Stimulated activated CD4-positive, alpha-beta T cell treated with anti-CD3 and anti-CD28 coated beads, Interleukin-4, amount 100 ng/mL, for 24 hours (primary cell): ENCODE data around the gene PLOD3.

ENCODE experiments used
- DNase-seq: peaks from one replicate; pipeline ENCODE4 v3.0.0-alpha.2; 2020

PLOD3 gene

GRCh38 chr7:101238226-101239182, 21.1 kb upstream of the PLOD3 start:
- no peak for DNase-seq

GRCh38 chr7:101237206-101238067, 20.1 kb upstream of the PLOD3 start, which contains the start of gene CLDN15:
Gene CLDN15 (minus strand): TSS chr7:101237802. CDS start chr7:101237581, 221 bp downstream.
- no peak for DNase-seq

GRCh38 chr7:101236292-101236835, 19.0 kb upstream of the PLOD3 start:
- no peak for DNase-seq

- no peak for DNase-seq
Observed at GRCh38 chr7:101235522-101235921, 18.1 kb upstream of the PLOD3 start.

- no peak for DNase-seq
Observed at GRCh38 chr7:101235050-101235449, 17.7 kb upstream of the PLOD3 start.

- DNase-seq: no peak
Observed at GRCh38 chr7:101234636-101235035, 17.3 kb upstream of the PLOD3 start.

GRCh38 chr7:101233907-101234547, 16.6 kb upstream of the PLOD3 start:
- no peak for DNase-seq

- DNase-seq: no peak
Observed at GRCh38 chr7:101232141-101232850, 14.9 kb upstream of the PLOD3 start.

- DNase-seq: no peak
Observed at GRCh38 chr7:101231644-101232043, 14.3 kb upstream of the PLOD3 start.

GRCh38 chr7:101226721-101227120, 9.3 kb upstream of the PLOD3 start:
- no peak for DNase-seq

GRCh38 chr7:101225650-101226049, 8.3 kb upstream of the PLOD3 start:
- no peak for DNase-seq

- no peak for DNase-seq
Observed at GRCh38 chr7:101223528-101223927, 6.1 kb upstream of the PLOD3 start.

- DNase-seq: no peak
Observed at GRCh38 chr7:101222275-101222830, 5.0 kb upstream of the PLOD3 start.

GRCh38 chr7:101220295-101220694, 2.9 kb upstream of the PLOD3 start:
- no peak for DNase-seq

GRCh38 chr7:101218236-101219125, 1.1 kb upstream of the PLOD3 start:
- DNase-seq: no peak

GRCh38 chr7:101216860-101217387, 457 bp downstream of the PLOD3 start:
- DNase-seq: no peak

GRCh38 chr7:101216001-101216859, 1.2 kb downstream of the PLOD3 start:
- DNase-seq: no peak

GRCh38 chr7:101212014-101212413, 5.4 kb downstream of the PLOD3 start:
- DNase-seq: no peak

- no peak for DNase-seq
Observed at GRCh38 chr7:101211501-101211900, 5.9 kb downstream of the PLOD3 start.
